HEK293T (cell line): Measurements from ENCODE around the gene MAGI2.

ENCODE experiments used
- CTCF ChIA-PET: fragments of 350-600 bp; formaldehyde crosslinking; extraction: SDS; loops from one replicate; lab custom pipeline; 2021; ENCODE audit warnings: antibody characterized with exemption, inconsistent platforms; lab: Yijun Ruan, JAX
- POLR2A ChIA-PET: fragments of 350-600 bp; formaldehyde crosslinking; extraction: SDS; loops from one replicate; lab custom pipeline; 2020; ENCODE audit warnings: antibody characterized with exemption, inconsistent platforms; lab: Yijun Ruan, JAX
- DNase-seq: peaks from one replicate; pipeline ENCODE4 v3.0.0; 2012; ENCODE audit warnings: mixed read lengths; ENCODE audit errors: extremely low spot score
- ARNT ChIP-seq: fragments of 450-650 bp; IDR thresholded peaks from 2 replicates; pipeline ENCODE4 v1.6.1; 2017; ENCODE audit warnings: mild to moderate bottlenecking
- BHLHE40 ChIP-seq: fragments of 450-650 bp; IDR thresholded peaks from 2 replicates; pipeline ENCODE4 v1.6.1; 2016; ENCODE audit warnings: mild to moderate bottlenecking, moderate library complexity, borderline replicate concordance
- CTBP1 ChIP-seq: fragments of 450-650 bp; IDR thresholded peaks from 2 replicates; pipeline ENCODE4 v1.6.1; 2016; ENCODE audit warnings: borderline replicate concordance
- ELF4 ChIP-seq: fragments of 450-650 bp; IDR thresholded peaks from 2 replicates; pipeline ENCODE4 v1.6.1; 2017; ENCODE audit warnings: antibody characterized with exemption
- FOXA1 ChIP-seq: fragments of 450-650 bp; IDR thresholded peaks from 2 replicates; pipeline ENCODE4 v1.6.1; 2016; ENCODE audit warnings: mild to moderate bottlenecking
- FOXK2 ChIP-seq: fragments of 450-650 bp; IDR thresholded peaks from 2 replicates; pipeline ENCODE4 v1.6.1; 2016; ENCODE audit warnings: mild to moderate bottlenecking
- FOXM1 ChIP-seq: fragments of 450-650 bp; IDR thresholded peaks from 2 replicates; pipeline ENCODE4 v1.6.1; 2017; ENCODE audit warnings: mild to moderate bottlenecking, borderline replicate concordance
- HDGF ChIP-seq: fragments of 450-650 bp; IDR thresholded peaks from 2 replicates; pipeline ENCODE4 v1.6.1; 2017; ENCODE audit warnings: antibody characterized with exemption, borderline replicate concordance
- L3MBTL2 ChIP-seq: fragments of 450-650 bp; conservative IDR thresholded peaks from 2 replicates; pipeline ENCODE4 v1.6.1; 2016; ENCODE audit warnings: mild to moderate bottlenecking
- LEF1 ChIP-seq: fragments of 450-650 bp; IDR thresholded peaks from 2 replicates; pipeline ENCODE4 v1.6.1; 2017; ENCODE audit warnings: mild to moderate bottlenecking, borderline replicate concordance
- NFRKB ChIP-seq: fragments of 450-650 bp; IDR thresholded peaks from 2 replicates; pipeline ENCODE4 v1.6.1; 2016; ENCODE audit warnings: mild to moderate bottlenecking, moderate library complexity
- SP1 ChIP-seq: fragments of 450-650 bp; IDR thresholded peaks from 2 replicates; pipeline ENCODE4 v1.6.1; 2017
- SUZ12 ChIP-seq: fragments of 450-650 bp; IDR thresholded peaks from 2 replicates; pipeline ENCODE4 v1.6.1; 2016; ENCODE audit warnings: mild to moderate bottlenecking
- TARDBP ChIP-seq: fragments of 450-650 bp; IDR thresholded peaks from 2 replicates; pipeline ENCODE4 v1.6.1; 2016
- ZNF384 ChIP-seq: fragments of 450-650 bp; IDR thresholded peaks from 2 replicates; pipeline ENCODE4 v1.6.1; 2016
- TF ChIP-seq, protein P1 (sequence below): fragments of 450-650 bp; IDR thresholded peaks from 2 replicates; pipeline ENCODE4 v1.6.1; 2016

The MAGI2 gene

GRCh38 chr7:78803501-78804127, 649.9 kb downstream of the MAGI2 start:
- ChIA-PET CTCF (no interaction called here), POLR2A (no interaction called here)
- no peak for TF ChIP-seq SUZ12
- TF ChIP-seq FOXM1 = no peak
- TF ChIP-seq L3MBTL2 = no peak
- TF ChIP-seq, protein P1, sequence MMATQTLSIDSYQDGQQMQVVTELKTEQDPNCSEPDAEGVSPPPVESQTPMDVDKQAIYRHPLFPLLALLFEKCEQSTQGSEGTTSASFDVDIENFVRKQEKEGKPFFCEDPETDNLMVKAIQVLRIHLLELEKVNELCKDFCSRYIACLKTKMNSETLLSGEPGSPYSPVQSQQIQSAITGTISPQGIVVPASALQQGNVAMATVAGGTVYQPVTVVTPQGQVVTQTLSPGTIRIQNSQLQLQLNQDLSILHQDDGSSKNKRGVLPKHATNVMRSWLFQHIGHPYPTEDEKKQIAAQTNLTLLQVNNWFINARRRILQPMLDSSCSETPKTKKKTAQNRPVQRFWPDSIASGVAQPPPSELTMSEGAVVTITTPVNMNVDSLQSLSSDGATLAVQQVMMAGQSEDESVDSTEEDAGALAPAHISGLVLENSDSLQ = no peak
- no peak for TF ChIP-seq TARDBP
- TF ChIP-seq NFRKB = no peak
- TF ChIP-seq ELF4 = no peak
- TF ChIP-seq ZNF384 = no peak
- TF ChIP-seq HDGF = no peak
- no peak for DNase-seq

GRCh38 chr7:78794101-78794500, 659.4 kb downstream of the MAGI2 start:
- POLR2A ChIA-PET = no interaction called here
- CTCF ChIA-PET = no interaction called here
- TF ChIP-seq FOXK2 (no peak), L3MBTL2 (no peak)
- no peak for DNase-seq

GRCh38 chr7:78792624-78793023, 660.8 kb downstream of the MAGI2 start:
- ChIA-PET CTCF (no interaction called here), POLR2A (no interaction called here)
- no peak for DNase-seq
- TF ChIP-seq TARDBP (no peak), FOXK2 (no peak)

DNA sequence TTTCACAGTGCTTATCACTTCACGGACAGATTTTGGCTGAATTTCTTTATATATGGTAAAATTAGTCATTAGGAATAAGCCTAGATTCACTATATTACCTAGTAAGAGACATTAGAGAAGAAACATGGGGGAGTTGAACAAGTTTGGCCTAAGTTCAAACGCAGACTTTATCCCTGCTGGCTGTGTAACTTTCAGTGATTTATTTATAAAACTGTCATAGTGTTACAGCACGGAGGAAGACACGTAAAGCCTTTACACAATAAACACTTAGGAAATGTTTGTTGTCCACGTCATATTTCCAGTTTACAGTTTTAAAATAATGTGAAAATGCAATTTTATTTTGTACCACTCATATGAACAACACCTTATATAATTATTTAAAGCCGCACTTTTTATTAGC, 661.5 kb downstream of the MAGI2 start:
- ChIA-PET POLR2A (no interaction called here), CTCF (no interaction called here)
- TF ChIP-seq SUZ12 (no peak), FOXM1 (no peak), CTBP1 (no peak), TARDBP (no peak), ELF4 (no peak), LEF1 (no peak), L3MBTL2 (no peak), BHLHE40 (no peak), ARNT (no peak), NFRKB (no peak), ZNF384 (no peak), FOXA1 (no peak), HDGF (no peak), SP1 (no peak), FOXK2 (no peak)
- TF ChIP-seq, protein P1 = no peak
- no peak for DNase-seq

DNA sequence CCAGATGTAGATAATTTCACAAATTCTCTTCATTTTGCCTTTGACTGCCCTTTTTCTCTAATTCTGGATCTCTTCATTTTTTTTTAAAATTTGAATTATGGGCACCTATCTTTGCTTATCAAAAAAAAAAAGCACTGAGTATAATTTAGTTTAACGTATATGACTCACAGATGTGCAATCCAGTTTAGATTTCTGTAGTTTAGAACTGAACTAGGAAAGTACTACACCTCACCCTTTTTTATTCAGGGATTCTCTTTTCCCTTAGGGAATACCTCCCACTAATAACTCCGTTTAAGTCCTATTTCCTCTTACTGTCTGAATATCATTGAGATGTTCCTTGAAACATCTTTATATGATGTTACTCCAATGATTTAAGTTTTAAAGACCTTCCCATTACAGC, 665.0 kb downstream of the MAGI2 start:
- ChIA-PET POLR2A (no interaction called here), CTCF (no interaction called here)
- TF ChIP-seq SUZ12 (no peak), TARDBP (no peak)
- DNase-seq = no peak

DNA sequence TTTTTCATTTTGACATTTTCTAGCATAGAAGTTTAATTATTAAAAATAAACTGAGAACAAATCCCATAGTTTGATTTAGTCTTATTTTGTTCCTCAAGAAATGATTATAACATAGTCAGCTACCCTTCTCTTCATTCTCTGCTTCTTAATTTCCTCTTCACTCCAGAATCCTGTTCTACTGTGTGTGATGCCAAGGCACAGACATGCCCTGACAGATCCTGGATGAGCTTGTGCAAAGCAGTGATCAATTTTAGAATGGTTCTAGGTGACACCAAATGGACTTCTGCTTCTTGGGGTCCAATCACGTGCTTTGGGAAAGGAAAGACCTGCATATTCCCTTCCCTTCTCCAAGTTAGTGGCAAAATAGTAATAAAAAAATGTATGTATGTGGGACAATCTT, 665.6 kb downstream of the MAGI2 start:
- TF ChIP-seq L3MBTL2 (no peak), TARDBP (no peak), FOXK2 (no peak), SUZ12 (no peak), HDGF (no peak), ZNF384 (no peak), SP1 (no peak), CTBP1 (no peak), FOXM1 (no peak), NFRKB (no peak), ARNT (no peak), FOXA1 (no peak), BHLHE40 (no peak), LEF1 (no peak)
- TF ChIP-seq, protein P1 = no peak
- ChIA-PET POLR2A (no interaction called here), CTCF (no interaction called here)
- DNase-seq = no peak

GRCh38 chr7:78786055-78786454, 667.4 kb downstream of the MAGI2 start:
- ChIA-PET POLR2A (no interaction called here), CTCF (no interaction called here)
- TF ChIP-seq L3MBTL2 (no peak), FOXA1 (no peak), FOXM1 (no peak), LEF1 (no peak), TARDBP (no peak), NFRKB (no peak), ELF4 (no peak), ZNF384 (no peak), FOXK2 (no peak), ARNT (no peak), HDGF (no peak), SP1 (no peak), SUZ12 (no peak), CTBP1 (no peak), BHLHE40 (no peak)
- TF ChIP-seq, protein P1 = no peak
- DNase-seq = no peak
